ENCODE data around the gene KRTAP10-11. TPM values are rescaled to one million over a fixed set of nuclear protein-coding genes. Genes with fewer than 3 reads are reported as not detected.
"Not testable (repeated sequence)": the region's sequence is repeated elsewhere in the genome, so short reads cannot be mapped to it uniquely, and the experiment has no call there.

The KRTAP10-11 gene, protein sequence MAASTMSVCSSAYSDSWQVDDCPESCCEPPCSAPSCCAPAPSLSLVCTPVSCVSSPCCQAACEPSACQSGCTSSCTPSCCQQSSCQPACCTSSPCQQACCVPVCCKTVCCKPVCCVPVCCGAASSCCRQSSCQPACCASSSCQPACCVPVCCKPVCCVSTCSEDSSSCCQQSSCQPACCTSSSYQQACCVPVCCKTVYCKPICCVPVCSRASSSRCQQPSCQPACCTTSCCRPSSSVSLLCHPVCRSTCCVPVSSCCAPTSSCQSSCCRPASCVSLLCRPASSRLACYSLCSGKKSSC
- not detected for total RNA-seq

DNA sequence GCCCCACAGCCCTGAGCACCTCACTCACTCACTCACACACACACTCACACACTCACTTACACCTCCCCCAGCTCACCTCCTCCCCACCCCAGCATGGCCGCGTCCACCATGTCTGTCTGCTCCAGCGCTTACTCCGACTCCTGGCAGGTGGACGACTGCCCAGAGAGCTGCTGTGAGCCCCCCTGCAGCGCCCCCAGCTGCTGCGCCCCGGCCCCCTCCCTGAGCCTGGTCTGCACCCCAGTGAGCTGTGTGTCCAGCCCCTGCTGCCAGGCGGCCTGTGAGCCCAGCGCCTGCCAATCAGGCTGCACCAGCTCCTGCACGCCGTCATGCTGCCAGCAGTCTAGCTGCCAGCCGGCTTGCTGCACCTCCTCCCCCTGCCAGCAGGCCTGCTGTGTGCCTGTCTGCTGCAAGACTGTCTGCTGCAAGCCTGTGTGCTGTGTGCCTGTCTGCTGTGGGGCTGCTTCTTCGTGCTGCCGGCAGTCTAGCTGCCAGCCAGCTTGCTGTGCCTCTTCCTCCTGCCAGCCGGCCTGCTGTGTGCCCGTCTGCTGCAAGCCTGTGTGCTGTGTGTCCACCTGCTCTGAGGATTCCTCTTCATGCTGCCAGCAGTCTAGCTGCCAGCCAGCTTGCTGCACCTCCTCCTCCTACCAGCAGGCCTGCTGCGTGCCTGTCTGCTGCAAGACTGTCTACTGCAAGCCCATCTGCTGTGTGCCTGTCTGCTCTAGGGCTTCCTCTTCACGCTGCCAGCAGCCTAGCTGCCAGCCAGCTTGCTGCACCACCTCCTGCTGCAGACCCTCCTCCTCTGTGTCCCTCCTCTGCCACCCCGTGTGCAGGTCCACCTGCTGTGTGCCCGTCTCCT is at the start of gene KRTAP10-11:
TSS of gene KRTAP10-11 (plus strand) at position 49 of the 856 bp plus-strand sequence. CDS start at position 94, 45 bp downstream.
- TF ChIP-seq, protein P1, sequence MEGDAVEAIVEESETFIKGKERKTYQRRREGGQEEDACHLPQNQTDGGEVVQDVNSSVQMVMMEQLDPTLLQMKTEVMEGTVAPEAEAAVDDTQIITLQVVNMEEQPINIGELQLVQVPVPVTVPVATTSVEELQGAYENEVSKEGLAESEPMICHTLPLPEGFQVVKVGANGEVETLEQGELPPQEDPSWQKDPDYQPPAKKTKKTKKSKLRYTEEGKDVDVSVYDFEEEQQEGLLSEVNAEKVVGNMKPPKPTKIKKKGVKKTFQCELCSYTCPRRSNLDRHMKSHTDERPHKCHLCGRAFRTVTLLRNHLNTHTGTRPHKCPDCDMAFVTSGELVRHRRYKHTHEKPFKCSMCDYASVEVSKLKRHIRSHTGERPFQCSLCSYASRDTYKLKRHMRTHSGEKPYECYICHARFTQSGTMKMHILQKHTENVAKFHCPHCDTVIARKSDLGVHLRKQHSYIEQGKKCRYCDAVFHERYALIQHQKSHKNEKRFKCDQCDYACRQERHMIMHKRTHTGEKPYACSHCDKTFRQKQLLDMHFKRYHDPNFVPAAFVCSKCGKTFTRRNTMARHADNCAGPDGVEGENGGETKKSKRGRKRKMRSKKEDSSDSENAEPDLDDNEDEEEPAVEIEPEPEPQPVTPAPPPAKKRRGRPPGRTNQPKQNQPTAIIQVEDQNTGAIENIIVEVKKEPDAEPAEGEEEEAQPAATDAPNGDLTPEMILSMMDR (IDR thresholded peaks at IDR 0.05; ENCODE audit: low read depth): not testable (repeated sequence)

DNA sequence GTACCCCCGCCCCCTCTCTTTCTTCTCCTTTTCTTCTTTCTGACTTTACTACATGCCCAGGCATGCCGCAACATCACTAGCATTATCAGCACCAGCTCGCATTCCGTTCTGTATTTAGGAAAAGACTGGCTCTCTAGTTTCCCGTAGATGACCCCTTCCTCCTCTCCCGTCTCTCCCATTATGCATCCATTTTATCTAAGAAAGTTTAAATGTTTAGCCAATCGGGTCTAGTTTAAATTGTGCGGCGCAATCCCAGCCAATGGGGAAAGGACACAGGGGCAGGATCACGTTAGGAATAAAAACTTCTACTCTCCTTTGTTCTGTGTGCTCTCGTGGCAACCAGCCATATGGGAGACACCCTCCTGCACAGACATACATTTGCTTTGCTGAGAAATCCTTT is 48.2 kb upstream of the KRTAP10-11 start:
- TF ChIP-seq, protein P1 (IDR thresholded peaks at IDR 0.05; ENCODE audit: low read depth): no peak

GRCh38 chr21:44599264-44600029 is 46.8 kb upstream of the KRTAP10-11 start:
- TF ChIP-seq, protein P1 (IDR thresholded peaks at IDR 0.05; ENCODE audit: low read depth): no peak

- TF ChIP-seq, protein P1 (IDR thresholded peaks at IDR 0.05; ENCODE audit: low read depth): not testable (repeated sequence)
These were observed 45.9 kb upstream of the KRTAP10-11 start, which contains the start of gene KRTAP10-7 for GRCh38 chr21:44600118-44600978. Gene KRTAP10-7, plus strand, starts transcription at chr21:44600597. Its CDS starts 25 bp downstream, at chr21:44600622.

DNA sequence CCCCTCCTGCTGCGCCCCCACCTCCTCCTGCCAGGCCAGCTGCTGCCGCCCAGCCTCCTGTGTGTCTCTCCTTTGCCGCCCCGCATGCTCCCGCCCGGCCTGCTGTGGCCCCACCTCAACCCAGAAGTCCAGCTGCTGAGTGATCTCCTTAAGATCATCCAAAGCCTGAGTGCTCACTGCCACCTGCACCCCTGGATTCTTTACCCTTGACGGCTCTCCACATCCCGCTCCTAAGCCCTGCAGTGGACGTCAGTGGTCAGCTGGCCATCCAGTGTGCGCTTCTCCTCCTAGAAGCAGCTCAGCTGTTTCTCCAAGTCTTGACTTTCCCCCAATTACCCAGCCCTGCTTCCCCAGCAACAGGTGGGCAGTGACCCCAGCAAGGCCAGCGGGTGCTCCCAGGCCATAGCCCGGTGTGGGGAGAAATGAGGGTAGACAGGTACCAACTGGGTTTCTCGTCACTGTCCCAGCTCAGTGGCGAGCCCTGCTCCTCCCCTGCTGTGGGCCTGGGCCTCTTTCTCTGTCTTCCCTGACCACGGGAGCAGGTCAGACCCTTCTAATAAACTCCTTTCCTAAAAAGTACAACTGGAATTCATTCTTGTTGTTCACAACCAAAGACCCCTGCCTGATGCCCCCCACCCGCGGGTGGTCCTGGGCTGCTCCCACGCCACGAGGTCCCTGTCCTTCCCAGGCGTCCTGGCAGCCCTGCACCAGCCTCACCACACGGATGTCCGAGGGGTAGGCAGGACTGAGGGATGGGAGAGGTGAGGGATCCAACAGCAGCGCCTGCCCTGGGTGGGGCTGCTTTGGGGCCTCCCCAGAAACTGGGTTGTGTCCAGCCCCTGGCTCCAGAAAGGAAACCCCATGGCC is 44.4 kb upstream of the KRTAP10-11 start:
- TF ChIP-seq, protein P1 (IDR thresholded peaks at IDR 0.05; ENCODE audit: low read depth): no peak

DNA sequence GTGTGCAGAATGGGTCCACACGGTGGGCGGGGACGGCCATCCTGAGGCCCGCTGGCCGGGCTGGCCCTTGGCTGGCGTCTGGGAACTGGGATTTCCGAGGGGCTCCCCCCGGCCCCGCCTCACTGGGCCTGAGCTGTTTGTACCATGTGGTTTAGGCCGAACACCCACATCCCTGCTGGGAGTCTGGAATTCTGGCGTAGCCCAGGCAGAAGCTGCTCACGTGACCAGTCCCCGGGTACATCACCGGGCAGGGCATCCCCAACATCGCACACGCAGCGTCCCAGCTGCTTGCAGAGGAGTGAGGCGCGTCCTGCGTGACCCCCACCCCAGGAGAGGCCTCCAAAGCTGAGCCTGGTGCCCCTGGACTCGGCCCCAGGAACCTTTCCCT is 43.8 kb upstream of the KRTAP10-11 start:
- TF ChIP-seq, protein P1 (IDR thresholded peaks at IDR 0.05; ENCODE audit: low read depth): no peak

Measured in subcutaneous adipose tissue (tissue), 4 donors.